Upper lobe of right lung (tissue), 1 donor: Measurements from ENCODE around the gene RHD. TPM values are rescaled to one million over a fixed set of nuclear protein-coding genes. Genes with fewer than 3 reads are reported as not detected.

Experiments used
- ATAC-seq: fragments of 200-7000 bp; cut with Tn5 transposase; one replicate; pipeline ENCODE4 v1.9.1; 2020; ENCODE audit warnings: mild to moderate bottlenecking, moderate library complexity
- DNase-seq: peaks from one replicate; pipeline ENCODE4 v3.0.0-alpha.2; 2020
- H3K27ac ChIP-seq: fragments of 200-600 bp; one replicate; pipeline ENCODE4 v1.8.0; 2022
- H3K27me3 ChIP-seq: fragments of 200-600 bp; one replicate; pipeline ENCODE4 v1.8.0; 2022; ENCODE audit warnings: mild to moderate bottlenecking
- H3K36me3 ChIP-seq: fragments of 200-600 bp; one replicate; pipeline ENCODE4 v1.8.0; 2022
- H3K4me1 ChIP-seq: fragments of 200-600 bp; one replicate; pipeline ENCODE4 v1.8.0; 2022
- H3K4me3 ChIP-seq: fragments of 200-600 bp; one replicate; pipeline ENCODE4 v1.8.0; 2022; ENCODE audit warnings: mild to moderate bottlenecking
- H3K9me3 ChIP-seq: fragments of 200-600 bp; one replicate; pipeline ENCODE4 v1.8.0; 2022
- intact Hi-C: fragments of 100-400 bp; cut with DNase I; formaldehyde crosslinking; loops from one replicate; pipeline ENCODE4 v1.11.0; 2022
- total RNA-seq: library from RNA; stranded (reverse); fragmentation: NEBNext Ultra II Directional; extraction: Animal tissue kit (Norgen Biotek cat#: 25700); gene quantifications from one replicate; pipeline ENCODE4 v1.2.1, GENCODE V29; 2021
- TF ChIP-seq, protein P1 (sequence below): fragments of 200-600 bp; IDR thresholded peaks from one replicate; pipeline ENCODE4 v1.8.0; 2022; ENCODE audit warnings: antibody characterized with exemption
- donor health status: DM: no; HTN: yes; CAD: no; lungs with severe emphysema.

Gene RHD
- total RNA-seq, 1 donor from 2014 or later: not detected

DNA sequence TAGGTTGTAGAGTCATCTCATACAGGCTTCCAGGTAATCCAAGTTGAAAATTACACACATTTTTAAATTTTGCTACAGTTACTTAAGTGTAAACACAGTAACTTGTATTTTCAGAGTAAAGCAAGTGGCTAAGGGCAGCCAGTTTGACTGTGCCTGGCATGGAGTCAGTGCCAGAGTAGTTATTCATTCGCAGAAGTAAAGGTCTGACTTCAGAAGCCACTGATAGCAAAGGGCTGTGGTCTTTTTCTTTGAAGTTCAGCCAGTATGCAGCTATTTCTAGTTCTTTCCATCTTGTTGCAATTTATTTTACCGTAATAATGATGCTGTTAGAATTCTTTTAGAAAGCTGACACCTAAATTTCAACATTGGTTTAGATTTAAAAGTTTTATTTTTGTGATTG is 75.2 kb downstream of the RHD start:
- Histone ChIP-seq H3K36me3 (peaks cover 62% of the 10 kb centered on the region), H3K9me3 (no peaks in the 10 kb centered on the region), H3K27ac (no peak overlapping the region), H3K4me3 (no peak overlapping the region), H3K4me1 (no peaks in the 10 kb centered on the region), H3K27me3 (no peaks in the 10 kb centered on the region)
- DNase-seq (no peak), ATAC-seq (no peak)
- TF ChIP-seq, protein P1, sequence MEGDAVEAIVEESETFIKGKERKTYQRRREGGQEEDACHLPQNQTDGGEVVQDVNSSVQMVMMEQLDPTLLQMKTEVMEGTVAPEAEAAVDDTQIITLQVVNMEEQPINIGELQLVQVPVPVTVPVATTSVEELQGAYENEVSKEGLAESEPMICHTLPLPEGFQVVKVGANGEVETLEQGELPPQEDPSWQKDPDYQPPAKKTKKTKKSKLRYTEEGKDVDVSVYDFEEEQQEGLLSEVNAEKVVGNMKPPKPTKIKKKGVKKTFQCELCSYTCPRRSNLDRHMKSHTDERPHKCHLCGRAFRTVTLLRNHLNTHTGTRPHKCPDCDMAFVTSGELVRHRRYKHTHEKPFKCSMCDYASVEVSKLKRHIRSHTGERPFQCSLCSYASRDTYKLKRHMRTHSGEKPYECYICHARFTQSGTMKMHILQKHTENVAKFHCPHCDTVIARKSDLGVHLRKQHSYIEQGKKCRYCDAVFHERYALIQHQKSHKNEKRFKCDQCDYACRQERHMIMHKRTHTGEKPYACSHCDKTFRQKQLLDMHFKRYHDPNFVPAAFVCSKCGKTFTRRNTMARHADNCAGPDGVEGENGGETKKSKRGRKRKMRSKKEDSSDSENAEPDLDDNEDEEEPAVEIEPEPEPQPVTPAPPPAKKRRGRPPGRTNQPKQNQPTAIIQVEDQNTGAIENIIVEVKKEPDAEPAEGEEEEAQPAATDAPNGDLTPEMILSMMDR: no peak
- intact Hi-C loops: no loop called here

DNA sequence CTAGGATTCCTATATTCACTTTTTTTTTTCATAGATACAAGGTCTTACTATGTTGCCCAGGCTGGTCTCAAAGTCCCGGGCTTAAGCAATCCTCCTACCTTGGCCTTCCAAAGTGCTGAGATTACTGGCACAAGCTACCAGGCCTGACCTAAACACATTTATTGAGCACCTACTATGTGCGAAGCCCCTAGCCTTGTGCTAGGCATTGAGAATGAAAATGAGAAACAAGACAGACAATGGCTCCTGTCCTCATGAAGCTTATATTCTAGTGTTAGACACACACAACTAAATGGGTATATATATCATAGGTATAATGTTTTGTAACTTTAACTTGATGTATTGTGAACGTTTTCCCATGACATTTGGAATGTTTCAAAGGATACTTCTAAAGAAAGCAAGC is 77.3 kb downstream of the RHD start:
- Histone ChIP-seq H3K9me3 (no peaks in the 10 kb centered on the region), H3K27ac (no peak overlapping the region), H3K4me1 (no peaks in the 10 kb centered on the region), H3K4me3 (no peak overlapping the region), H3K36me3 (peaks cover 63% of the 10 kb centered on the region), H3K27me3 (no peaks in the 10 kb centered on the region)
- intact Hi-C loops: no loop called here
- DNase-seq: no peak
- no peak for ATAC-seq
- TF ChIP-seq, protein P1: no peak

DNA sequence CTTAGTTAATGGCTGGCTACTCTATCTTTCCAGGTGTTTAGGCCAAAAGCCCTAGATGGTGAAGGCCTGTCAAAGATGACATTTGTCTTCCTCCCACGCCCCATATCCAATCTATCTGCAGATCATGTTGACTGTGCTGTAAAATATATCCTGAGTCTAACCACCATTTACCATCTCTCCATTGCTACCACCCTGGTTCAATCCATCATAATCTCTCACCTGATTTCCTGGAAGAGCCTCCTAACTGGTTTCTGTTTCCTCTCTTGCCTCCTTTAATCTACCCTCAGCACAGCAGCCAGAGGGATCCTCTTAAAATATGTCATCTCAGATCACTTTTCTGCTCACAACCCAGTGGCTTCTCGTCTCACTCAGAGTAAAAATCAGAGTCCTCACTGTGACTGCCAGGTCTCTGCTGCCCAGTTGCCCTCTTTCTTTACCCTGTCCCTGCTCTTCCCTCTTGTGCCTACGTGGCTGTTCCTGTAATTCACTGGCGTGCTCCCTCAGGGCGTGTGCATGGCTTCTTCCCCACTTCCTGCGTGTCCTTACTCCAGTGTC is 83.6 kb downstream of the RHD start:
- ATAC-seq (no peak), DNase-seq (no peak)
- peaks cover 82% of the 10 kb centered on the region for H3K36me3 ChIP-seq
- H3K4me3 ChIP-seq: no peak overlapping the region
- H3K9me3 ChIP-seq: no peaks in the 10 kb centered on the region
- intact Hi-C loops: no loop called here
- no peaks in the 10 kb centered on the region for H3K27me3 ChIP-seq
- TF ChIP-seq, protein P1: no peak
- no peak overlapping the region for H3K27ac ChIP-seq
- no peaks in the 10 kb centered on the region for H3K4me1 ChIP-seq

DNA sequence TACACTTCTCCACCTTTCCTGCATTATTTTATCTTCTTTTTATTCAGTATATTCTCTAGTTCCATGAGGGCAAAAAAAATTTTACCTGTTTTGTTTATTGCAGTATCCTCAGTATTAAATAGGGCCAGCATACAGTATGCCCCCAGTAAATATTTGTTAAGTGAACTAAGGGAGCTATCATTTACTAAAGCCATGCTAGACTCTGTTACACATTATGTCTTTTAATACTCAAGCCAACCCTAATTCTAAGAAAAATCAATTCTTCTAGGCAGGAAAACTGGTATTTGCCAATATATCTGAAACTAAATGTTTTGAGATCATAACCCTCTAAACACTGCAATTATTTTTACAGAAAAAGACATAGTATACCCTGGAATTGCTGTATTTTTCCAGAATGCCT is 84.1 kb downstream of the RHD start:
- no peak overlapping the region for H3K27ac ChIP-seq
- no peaks in the 10 kb centered on the region for H3K27me3 ChIP-seq
- TF ChIP-seq, protein P1: no peak
- peaks cover 87% of the 10 kb centered on the region for H3K36me3 ChIP-seq
- no peaks in the 10 kb centered on the region for H3K4me1 ChIP-seq
- intact Hi-C loops: no loop called here
- no peak for ATAC-seq
- no peak overlapping the region for H3K4me3 ChIP-seq
- DNase-seq: no peak
- H3K9me3 ChIP-seq: no peaks in the 10 kb centered on the region

DNA sequence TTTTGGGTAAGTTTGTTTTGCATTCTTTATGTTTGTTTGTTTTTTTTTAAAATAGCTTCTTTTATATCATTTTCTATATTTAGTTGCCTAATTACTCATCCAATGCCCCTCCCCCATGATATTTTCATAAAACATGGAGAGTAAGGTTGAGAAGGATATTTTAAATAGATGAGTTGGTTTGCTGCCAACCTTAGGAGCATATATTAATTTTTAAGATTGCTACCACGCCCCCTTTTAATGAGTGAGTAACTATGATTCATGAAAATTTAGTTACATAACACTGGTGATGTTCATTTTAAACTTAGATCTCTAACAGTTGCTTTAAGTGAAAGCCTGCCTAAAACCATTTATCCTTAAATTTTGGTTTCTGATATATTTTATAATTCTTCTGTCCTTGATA is 84.5 kb downstream of the RHD start:
- Histone ChIP-seq H3K4me3 (no peak overlapping the region), H3K27me3 (no peaks in the 10 kb centered on the region), H3K36me3 (peaks cover 90% of the 10 kb centered on the region), H3K4me1 (no peaks in the 10 kb centered on the region), H3K27ac (no peak overlapping the region), H3K9me3 (no peaks in the 10 kb centered on the region)
- intact Hi-C loops: no loop called here
- ATAC-seq (no peak), DNase-seq (no peak)
- TF ChIP-seq, protein P1: no peak
